ENCODE results near the gene KRT37.

KRT37 gene

DNA sequence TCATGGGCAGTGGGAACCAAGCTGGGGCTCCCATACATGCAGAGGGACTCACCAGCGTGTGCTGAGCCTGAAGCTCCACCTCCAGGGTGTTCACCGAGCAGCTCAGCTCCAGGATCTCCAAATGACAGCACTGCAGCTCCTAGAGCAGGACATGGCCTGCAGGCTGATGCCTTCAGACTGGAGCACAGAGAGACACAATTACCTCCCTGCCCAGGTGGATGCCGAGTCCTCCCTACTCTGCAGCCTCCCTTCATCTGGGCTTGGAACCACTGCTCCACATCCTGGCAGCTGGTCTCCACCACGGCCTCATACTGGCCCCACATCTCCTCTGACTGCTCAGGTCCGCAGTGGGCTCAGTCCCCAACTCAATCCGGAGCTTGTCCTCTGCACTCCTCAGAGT, 24.6 kb upstream of the KRT37 start:
- no peak overlapping the region for H3K4me3 ChIP-seq (ENCODE audit: low read depth, low read length)
- TF ChIP-seq, protein P1, sequence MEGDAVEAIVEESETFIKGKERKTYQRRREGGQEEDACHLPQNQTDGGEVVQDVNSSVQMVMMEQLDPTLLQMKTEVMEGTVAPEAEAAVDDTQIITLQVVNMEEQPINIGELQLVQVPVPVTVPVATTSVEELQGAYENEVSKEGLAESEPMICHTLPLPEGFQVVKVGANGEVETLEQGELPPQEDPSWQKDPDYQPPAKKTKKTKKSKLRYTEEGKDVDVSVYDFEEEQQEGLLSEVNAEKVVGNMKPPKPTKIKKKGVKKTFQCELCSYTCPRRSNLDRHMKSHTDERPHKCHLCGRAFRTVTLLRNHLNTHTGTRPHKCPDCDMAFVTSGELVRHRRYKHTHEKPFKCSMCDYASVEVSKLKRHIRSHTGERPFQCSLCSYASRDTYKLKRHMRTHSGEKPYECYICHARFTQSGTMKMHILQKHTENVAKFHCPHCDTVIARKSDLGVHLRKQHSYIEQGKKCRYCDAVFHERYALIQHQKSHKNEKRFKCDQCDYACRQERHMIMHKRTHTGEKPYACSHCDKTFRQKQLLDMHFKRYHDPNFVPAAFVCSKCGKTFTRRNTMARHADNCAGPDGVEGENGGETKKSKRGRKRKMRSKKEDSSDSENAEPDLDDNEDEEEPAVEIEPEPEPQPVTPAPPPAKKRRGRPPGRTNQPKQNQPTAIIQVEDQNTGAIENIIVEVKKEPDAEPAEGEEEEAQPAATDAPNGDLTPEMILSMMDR (IDR thresholded peaks at IDR 0.05; ENCODE audit: low read depth, low read length) = no peak

DNA sequence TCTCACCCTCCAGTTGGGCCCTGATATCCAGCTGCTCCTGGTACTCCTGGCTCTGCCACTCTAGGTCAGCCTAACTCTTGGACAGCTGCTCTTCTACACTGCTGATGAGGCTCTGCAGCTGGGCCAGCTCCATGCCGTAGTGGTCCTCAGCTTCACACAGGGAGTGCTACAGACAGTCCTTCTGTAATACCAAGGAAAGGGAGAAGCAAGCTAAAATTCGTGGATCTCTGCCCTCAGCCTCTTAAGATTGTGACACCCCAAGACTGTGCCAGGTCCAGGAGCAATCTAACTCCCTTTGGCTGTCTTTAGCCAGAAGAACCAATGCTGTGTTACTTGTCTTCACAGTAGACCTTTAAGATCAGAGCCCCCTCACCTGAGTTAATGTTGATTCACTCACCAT, 24.1 kb upstream of the KRT37 start:
- TF ChIP-seq, protein P1 (IDR thresholded peaks at IDR 0.05; ENCODE audit: low read depth, low read length) = no peak
- H3K4me3 ChIP-seq (ENCODE audit: low read depth, low read length) = no peak overlapping the region

DNA sequence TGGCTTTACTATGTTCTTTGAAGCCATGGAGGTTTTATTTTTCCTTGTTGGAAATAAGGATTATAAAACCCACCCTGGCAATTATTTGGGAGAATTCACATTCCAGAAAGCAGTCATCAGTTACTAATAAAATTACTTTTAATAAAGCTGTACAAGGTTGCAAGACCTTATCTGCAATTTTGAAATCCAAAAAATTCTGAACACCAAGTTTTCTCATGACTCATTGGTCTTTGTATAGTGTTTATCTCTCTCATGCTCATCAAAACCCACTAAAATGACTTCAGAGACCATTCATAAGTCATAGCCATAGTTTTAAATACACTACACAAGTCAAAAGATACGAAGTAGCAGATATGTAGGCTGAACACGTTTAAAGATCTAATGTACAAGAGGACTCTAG, 22.4 kb upstream of the KRT37 start:
- TF ChIP-seq, protein P1 (IDR thresholded peaks at IDR 0.05; ENCODE audit: low read depth, low read length) = no peak
- H3K4me3 ChIP-seq (ENCODE audit: low read depth, low read length) = no peak overlapping the region

DNA sequence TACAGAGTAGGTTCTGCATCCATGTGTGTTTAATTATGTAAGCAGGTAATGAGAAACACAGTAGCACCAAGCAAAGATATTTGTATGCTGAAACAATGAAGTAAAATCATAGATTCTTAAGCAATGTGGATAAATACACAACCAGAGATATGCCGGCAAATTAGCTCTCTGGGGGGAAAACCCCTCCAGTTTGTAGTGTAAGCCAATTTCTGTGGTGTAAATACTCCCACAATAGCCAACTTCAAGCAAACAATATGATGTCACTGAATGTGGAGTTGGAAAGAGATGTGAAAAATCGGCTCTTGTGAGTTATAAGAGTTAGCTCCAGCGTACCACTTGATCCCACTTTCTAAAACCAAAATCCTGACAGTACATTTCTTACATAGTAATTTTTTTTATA, 20.3 kb upstream of the KRT37 start:
- TF ChIP-seq, protein P1 (IDR thresholded peaks at IDR 0.05; ENCODE audit: low read depth, low read length) = no peak
- no peak overlapping the region for H3K4me3 ChIP-seq (ENCODE audit: low read depth, low read length)

DNA sequence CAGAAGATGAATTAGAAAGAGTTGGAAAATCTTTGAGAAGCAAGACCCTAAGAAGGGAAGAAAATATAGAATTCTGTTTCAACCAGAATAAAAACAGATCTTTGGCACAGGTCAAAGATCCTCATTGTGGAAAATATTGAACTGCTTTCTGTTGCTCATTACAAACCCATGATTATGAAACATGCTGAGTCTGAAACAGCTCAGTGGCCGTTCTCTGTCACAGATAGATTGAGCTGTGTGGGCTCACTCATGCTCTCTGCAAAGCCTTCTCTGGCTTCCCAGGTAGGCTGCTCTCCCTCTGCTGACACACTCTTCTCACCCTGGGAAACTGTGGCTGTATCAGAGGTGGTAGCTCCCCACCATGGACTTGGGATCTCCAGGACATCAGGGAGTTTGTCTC, 19.8 kb upstream of the KRT37 start:
- no peak overlapping the region for H3K4me3 ChIP-seq (ENCODE audit: low read depth, low read length)
- TF ChIP-seq, protein P1 (IDR thresholded peaks at IDR 0.05; ENCODE audit: low read depth, low read length) = no peak

DNA sequence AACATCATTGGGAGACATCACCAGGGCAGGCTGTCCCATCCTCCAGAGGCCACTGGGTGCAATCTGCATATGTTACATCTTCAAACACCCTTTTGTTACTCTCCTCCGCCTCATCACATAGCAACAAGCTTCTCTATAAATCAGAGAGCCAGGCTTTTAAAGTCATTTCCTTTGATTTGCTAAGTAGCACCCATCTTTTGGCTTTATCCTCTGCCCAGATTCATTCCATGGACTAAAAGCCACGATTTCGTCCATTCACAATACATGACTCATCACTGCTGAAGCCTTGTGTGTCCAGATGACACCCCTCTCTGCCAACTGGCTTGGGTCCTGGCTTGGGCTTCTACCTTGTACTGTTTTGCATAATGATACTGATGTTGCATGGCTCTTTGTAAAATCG, 18.4 kb upstream of the KRT37 start:
- TF ChIP-seq, protein P1 (IDR thresholded peaks at IDR 0.05; ENCODE audit: low read depth, low read length) = no peak
- no peak overlapping the region for H3K4me3 ChIP-seq (ENCODE audit: low read depth, low read length)

DNA sequence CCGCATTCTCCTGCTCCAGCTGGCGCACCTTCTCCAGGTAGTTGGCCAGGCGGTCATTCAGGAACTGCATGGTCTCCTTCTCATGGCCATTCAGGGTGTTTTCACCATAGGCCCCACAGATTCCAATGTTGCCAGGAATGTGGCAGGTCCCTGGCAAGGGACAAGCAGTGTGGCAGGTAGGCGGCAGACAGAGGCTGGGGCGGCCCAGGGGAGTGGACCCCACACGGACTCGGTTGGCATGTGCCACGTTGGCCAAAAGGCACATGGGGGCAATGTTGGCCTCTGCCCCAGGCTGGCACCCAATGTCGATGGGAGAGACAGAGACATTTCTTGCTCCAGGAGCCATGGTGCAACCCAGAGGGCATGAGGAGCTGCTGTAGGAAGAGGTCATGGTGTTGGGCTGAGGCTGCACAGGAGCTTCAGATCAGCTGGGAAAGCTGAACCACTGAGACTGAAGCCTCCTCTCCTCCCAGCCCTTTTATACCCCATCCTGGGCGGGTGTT, 16.2 kb upstream of the KRT37 start, which contains the start of gene KRT38:
Gene KRT38 (minus strand): TSS at position 453 of the 503 bp plus-strand sequence. CDS start 62 bp downstream, at position 391.
- TF ChIP-seq, protein P1 (IDR thresholded peaks at IDR 0.05; ENCODE audit: low read depth, low read length) = no peak
- no peak within 1 kb of the TSS for H3K4me3 ChIP-seq (ENCODE audit: low read depth, low read length)
